Globus pallidus (tissue), 1 donor: ENCODE measurements around the gene MXRA7.
"Not testable (repeated sequence)": the region's sequence is repeated elsewhere in the genome, so short reads cannot be mapped to it uniquely, and the experiment has no call there.

Experiments
- DNase-seq: peaks from one replicate; pipeline ENCODE4 v3.0.0-alpha.2; 2015; ENCODE audit warnings: low spot score

The MXRA7 gene, protein sequence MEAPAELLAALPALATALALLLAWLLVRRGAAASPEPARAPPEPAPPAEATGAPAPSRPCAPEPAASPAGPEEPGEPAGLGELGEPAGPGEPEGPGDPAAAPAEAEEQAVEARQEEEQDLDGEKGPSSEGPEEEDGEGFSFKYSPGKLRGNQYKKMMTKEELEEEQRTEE

GRCh38 chr17:76710863-76711611 is at the start of gene MXRA7:
MXRA7 (minus strand) TSS chr17:76710965; CDS start chr17:76710946, 19 bp downstream.
- DNase-seq = peak; percentile 69

GRCh38 chr17:76758570-76758969 is 47.8 kb upstream of the MXRA7 start:
- DNase-seq = no peak

DNA sequence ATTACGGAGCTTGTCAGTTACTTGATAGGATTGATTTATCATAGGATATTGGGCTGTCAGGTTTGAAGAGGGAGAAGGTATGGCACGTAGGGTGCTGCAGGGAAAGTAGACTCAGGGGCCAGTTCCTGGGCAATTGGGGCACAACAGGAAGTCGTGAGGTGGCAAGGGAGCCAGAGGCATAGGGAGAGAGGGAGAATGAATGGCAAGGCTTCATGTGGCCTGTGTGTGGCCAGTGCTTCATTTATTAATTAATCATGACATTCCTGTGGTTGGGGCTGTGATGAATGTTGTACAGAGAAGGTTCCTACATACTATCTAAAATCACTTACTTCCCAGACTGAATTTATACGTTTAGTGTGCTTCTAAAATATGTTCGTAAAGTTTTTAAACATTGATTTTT is 46.5 kb upstream of the MXRA7 start:
- no peak for DNase-seq

GRCh38 chr17:76755285-76755684 is 44.5 kb upstream of the MXRA7 start:
- no peak for DNase-seq

DNA sequence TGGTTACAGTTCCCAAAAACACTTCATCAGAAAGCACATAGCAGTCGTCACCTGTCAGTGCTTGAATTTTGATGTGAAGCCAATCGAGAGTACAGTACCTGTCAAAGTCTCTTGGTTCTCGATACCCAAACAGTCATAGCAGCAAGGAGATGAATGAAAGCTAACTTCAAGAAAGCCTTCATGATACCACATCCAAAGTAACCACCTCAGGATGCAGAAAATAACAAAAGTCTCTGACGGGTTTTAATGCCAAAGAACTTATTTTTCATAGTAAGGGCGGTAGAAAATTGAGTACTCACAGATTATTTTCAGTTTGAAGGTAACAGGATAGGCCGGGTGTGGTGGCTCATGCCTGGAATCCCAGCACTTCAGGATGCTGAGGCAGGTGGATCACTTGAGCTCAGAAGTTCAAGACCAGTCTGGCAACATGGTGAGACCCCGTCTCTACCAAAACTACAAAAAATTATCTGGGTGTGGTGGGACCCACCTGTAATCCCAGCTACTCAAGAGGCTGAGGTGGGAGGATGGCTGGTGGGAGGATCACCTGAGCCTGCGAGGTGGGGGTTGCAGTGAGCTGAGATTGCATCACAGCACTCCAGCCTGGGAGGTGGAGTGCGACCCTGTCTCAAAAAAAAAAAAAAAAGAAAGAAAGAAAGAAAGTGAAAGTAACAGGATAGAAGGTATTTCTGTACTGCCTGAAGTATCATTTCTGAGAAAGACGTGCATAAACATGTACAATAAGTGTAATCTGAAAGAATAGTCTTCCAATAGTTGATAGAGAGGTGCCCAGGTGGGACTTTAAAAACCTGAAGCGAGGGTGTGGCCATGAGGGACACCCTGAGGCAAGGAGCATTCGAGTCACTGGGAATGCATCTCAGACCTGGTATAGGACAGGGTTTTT is 42.5 kb upstream of the MXRA7 start:
- DNase-seq = no peak

DNA sequence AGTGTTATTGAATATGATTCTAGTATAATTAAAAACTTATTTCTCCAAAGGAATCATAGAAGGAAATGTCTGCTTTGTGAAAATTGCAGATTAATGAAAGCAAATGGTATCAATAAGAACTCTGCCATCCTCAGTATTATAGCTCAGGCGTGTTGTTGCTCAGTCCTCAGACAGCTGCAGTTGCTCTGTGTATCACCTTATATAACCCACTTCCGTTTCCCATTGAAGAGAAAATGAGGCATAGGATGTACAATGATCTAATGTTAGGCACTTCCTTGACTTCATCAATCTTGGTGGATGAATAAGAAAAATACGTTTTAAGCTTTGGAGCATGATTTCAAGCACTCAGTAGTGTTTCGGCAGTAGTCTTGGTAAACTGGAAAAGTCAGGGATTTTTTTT is 41.2 kb upstream of the MXRA7 start:
- no peak for DNase-seq

- no peak for DNase-seq
Observed at GRCh38 chr17:76751416-76751993, 40.7 kb upstream of the MXRA7 start.

DNA sequence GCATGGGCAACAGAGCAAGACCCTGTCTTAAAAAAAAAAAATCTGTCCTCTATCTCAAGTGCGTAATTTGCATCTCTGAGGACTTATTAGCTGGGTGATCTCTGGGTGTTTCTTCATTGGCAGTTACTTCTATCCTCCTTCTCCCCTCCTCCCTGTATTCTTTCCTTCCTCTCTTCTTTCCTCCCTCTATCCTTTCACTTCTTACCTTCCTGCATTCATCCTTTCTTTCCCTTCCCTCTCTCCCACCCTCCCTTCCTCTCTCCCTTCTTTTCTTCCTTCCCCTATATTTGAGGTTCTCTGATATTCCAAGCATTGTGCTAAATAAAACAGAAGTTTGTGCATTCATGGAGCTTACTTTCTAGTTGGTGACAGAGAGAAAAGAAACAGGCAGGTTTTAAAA is 37.9 kb upstream of the MXRA7 start:
- no peak for DNase-seq

DNA sequence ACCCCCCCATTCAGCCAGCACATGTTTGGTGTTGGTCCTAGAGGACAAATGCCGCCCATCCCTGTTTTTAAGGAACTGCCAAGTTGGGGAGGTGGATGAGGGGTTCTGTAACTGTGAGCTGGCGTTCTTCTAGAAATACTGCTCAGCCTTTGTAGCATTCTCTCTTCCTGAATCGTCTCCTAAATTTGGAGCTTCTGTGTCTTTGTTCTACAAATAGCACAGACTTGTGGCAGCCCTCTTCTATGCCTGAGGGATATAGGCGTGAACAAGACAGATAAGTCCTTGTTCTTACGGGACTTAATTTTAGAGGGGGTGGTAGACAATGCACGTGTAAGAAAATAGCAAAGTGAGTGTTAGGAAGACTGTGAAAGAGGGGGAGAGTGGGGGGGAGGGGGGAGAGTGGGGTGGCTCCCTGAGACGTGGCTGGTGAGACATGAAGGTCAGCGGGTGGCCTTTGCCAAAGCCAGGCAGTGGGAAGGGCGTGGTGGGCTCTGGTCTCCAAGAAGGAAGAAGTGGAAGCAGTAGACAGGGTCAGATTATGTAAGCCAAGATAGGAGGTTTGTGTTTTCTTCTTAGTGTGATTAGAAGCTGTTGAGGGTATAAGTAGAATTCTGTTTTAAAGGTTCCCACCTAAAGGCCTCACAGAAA is 37.1 kb upstream of the MXRA7 start:
- no peak for DNase-seq

GRCh38 chr17:76745785-76746184 is 35.0 kb upstream of the MXRA7 start:
- DNase-seq = not testable (repeated sequence)

GRCh38 chr17:76744747-76745146 is 34.0 kb upstream of the MXRA7 start:
- no peak for DNase-seq

DNA sequence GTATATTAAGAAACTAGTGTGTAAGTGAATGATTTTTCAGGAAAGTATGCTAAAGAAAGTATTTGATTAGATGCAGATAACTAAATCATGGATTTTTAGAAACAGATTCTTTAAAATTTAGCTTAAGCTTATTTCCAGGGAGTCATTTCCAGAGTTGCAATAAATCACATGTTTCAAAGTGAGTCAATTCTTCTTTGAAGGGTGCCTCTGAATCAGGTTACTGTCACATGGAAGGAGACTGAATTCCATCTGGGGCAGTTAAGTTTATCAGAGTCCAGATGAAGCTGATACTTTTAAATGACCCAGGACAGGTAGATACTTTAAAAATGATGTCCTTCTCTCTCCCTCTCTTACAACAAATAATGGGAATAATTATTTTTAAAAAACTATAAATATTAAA is 32.2 kb upstream of the MXRA7 start:
- no peak for DNase-seq

GRCh38 chr17:76740329-76741118 is 29.8 kb upstream of the MXRA7 start:
- no peak for DNase-seq

GRCh38 chr17:76739568-76740115 is 28.9 kb upstream of the MXRA7 start:
- DNase-seq = not testable (repeated sequence)

DNA sequence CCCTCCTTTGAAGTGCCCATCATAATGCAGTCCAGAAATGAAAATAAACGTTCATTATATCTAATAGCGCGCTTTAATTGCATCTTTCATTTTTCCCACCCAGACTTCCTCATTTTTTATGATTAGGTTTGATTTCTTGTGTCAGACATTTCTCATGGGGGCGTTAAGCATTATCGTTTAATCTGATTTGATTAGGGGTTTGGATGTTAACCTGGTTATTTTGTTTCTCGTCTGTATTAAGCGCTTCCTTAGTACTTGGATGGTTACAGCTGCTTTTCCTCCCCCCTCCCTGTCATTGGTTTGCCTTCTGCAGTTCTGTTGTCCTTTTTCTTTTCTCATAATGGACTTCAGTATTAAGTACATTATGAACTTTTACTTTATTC is 27.7 kb upstream of the MXRA7 start:
- DNase-seq = no peak

GRCh38 chr17:76737676-76738467 is 27.1 kb upstream of the MXRA7 start, which contains the start of gene MFSD11:
MFSD11 (plus strand) TSS chr17:76738119; CDS start chr17:76738353, 234 bp downstream.
- peak; percentile 92 for DNase-seq

DNA sequence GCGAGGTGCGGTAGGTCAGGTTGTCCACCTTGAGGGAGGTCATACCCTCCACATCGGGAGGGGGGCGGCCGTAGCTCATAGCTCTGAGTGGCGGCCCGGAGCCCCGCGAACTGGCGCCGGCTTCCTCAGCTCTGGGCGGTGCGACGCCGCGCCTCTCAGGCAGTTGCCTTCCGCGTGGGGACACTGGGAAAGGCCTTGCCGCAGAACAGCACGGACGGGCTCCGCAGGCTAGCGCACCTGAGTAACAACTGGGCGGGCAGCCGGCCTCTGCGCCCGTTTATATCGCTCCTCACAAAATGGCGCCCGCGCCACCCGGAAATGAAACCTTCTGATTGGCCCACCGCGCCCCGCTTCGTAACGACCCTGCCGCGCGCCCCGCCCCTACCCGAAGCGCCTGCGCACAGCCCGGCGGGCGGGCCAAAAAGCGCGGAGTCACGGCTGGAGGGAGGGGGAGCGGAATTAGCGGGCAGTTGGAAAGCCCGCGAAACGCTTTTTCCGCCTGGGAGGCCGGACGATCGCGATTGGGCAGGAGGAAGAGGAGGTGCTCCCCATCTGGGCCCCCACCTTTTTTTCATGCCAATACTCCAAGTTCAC is 26.4 kb upstream of the MXRA7 start, which contains the start of gene SRSF2:
Gene SRSF2, minus strand, starts transcription at position 250 of the 594 bp plus-strand sequence. Its CDS starts 171 bp downstream, at position 79.
- peak; percentile 98 for DNase-seq

- peak; percentile 69 for DNase-seq
Observed at GRCh38 chr17:76736349-76737081, 25.8 kb upstream of the MXRA7 start.
